Skin of body (tissue), 2 donors: ENCODE data around the gene TEN1. TPM values are rescaled to one million over a fixed set of nuclear protein-coding genes. Genes with fewer than 3 reads are reported as not detected.
"Not testable (repeated sequence)": the region's sequence is repeated elsewhere in the genome, so short reads cannot be mapped to it uniquely, and the experiment has no call there.

ENCODE experiments used
- DNase-seq: peaks from one replicate; lab custom pipeline; 2025; lab: John Stamatoyannopoulos, UW
- total RNA-seq: library from RNA; depleted of rRNA; stranded (reverse); fragments of >200 nt; gene quantifications from one replicate; pipeline ENCODE4 v1.2.3, GENCODE V29; 2014

Gene TEN1
- total RNA-seq, 1 donor from 2014 or later, result 16.0 TPM

DNA sequence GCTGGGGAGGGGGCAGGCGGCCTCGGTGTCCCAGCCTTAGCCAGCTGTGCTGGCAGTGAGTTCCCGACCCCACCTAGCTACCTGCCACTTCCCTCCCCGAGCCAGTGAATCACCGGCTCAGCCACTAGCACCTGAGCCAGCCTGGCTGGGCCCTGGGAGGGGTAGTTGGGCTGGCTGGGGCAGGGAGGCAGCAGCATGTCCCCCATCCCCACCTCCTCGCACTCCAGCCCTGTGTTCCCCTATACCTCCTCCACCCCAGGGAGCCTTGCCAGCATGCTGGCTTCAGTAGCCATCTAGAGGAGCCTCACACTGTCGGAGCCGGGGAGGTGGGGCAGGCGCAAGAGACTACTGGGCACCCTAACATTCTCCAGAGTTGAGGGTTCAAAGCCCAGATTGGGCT is 45.3 kb downstream of the TEN1 start:
- DNase-seq, result no peak

DNA sequence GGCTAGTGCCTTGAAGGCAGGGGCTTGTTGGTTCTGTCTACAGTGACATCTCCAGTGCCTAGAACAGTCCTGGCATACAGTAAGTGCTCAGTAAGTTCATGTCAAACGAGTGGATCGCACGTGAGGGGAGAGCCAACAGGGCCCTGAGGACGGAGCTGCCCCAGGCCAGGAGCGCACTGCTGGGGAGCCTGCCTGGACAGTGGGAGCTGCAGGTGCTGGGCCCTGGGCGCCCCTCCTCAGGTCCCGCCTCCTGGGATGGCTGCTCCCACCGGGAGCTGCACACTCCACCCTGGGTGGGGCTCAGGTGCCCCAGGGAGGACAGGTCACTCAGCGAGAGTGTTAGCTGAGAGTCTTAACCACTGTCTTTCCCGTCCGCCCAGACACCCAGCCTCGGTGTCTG is 46.3 kb downstream of the TEN1 start:
- DNase-seq, result no peak

DNA sequence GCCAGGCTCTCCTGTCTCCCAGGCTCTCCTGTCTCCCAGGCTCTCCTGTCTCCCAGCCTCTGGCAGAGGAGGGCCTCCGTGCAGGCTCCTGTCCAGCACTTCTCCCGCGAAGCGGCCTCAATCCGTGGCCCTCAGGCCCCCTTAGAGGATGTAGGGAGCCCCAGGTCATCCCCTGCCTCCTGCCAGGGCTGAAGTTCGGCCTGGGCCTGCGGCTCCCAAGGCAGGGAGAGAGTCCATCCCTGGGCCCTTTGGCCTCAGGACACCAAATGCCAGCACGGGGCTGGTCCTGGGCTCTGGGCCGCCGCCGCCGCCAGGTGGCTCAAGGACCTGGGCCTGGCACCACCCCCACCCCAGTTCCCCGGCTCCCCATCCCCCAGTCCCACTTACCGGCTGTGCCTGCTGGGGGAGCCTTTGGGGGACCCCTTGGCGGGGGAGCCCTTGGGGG is 47.7 kb downstream of the TEN1 start:
- no peak for DNase-seq

DNA sequence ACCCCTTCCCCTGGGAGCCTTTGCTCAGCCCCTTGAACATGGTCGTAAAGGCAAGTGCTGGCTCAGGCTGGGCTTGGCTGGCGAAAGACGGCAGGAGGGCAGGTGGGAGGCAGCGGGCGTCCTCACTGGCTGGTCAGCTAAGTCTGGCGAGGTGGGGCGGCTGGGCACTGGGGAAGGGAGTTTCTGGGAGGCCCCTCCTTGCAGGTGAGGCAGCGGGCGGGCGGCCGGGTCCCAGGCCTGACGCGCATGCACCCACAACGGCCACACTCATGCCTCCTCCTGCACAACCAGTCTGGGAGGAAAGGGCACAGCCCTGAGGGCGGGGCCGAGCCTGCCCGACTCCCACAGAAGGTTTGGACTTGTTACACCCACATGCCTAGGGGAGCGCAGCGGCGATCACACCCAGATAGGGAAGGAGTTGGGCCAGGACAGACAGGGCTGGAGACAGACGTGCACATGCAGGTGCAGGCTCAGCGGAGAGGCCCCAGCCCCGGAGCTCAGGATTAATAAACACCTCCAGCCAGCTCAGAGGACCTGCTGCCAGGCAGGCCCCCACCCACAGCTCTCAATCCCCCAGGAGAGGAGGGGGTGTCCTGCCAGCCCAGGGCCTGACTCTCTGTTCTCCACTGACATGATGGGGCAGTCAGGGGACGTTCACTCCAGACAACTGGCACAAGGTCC is 48.3 kb downstream of the TEN1 start, which contains the start of gene EVPL:
Gene EVPL (minus strand): TSS at position 148 of the 681 bp plus-strand sequence. CDS start 108 bp downstream, at position 40.
- DNase-seq, result no peak

DNA sequence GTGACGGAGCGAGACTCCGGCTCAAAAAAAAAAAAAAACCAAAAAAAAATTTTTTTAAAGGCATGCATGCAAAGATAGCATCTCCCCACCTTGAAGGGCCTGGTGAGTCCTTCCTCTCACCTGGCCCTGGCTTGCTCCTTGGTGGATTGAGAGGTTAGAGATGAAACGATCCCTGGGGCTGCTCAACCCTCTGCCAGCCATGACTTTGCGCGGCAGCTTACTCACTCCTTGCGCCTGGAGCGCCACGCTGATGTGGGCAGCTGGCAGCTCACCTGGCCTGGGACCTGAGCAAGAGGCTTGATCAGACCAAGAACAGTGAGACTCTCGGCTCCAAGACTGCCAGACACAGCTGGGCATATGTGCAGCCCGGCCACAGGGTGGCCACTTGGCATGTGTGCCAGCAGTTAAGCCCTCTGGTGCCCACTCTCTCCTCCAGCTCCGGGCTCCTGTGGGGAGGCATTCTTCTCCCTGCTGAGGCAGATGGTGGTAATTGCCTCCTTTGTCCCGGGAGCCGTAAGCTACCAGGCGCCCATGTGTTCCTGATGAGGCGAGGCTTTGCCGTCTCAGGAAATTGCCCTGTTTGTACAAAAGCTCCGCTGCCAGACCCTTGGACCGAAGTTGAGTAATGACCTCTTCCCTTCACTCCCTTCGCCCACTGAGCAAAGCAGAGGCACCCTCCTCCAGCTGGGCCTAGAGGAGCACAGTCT is 53.2 kb downstream of the TEN1 start:
- no peak for DNase-seq

DNA sequence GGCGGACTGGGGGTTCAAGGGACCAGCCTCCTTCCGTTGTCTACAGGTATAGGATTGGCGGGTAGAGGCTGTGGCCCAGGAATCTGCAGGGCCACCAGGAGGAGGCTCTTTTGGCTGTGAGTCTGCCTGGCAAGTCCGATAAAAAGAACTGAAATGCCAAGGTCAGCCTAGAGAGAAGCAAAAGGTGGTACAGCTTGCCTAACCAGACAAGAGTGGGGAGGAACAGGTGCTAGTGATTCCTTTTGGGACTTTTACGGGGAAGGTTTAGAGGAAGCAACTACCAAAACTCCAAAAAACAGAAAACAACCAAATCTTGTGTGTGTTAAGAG is 53.7 kb downstream of the TEN1 start:
- DNase-seq, result no peak

DNA sequence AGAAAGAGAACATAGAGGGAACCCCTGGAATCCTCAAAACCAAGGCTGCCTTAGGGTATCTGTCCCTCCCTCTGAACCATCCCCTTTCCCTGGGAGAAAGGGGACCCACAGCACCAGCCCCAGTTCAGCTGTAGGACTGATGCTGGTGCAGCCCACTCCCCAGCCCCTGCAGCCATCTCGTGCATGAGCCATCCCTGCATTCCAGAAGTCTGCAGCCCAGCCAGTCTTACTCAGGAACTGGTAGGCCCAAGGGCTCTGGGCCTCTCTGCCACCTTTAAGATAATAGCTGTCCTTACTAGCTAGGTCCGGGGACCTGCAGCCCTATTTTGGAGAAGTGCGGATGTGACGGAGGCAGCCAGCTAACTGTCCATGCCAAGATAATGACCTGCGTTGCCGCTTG is 54.1 kb downstream of the TEN1 start:
- DNase-seq, result no peak

DNA sequence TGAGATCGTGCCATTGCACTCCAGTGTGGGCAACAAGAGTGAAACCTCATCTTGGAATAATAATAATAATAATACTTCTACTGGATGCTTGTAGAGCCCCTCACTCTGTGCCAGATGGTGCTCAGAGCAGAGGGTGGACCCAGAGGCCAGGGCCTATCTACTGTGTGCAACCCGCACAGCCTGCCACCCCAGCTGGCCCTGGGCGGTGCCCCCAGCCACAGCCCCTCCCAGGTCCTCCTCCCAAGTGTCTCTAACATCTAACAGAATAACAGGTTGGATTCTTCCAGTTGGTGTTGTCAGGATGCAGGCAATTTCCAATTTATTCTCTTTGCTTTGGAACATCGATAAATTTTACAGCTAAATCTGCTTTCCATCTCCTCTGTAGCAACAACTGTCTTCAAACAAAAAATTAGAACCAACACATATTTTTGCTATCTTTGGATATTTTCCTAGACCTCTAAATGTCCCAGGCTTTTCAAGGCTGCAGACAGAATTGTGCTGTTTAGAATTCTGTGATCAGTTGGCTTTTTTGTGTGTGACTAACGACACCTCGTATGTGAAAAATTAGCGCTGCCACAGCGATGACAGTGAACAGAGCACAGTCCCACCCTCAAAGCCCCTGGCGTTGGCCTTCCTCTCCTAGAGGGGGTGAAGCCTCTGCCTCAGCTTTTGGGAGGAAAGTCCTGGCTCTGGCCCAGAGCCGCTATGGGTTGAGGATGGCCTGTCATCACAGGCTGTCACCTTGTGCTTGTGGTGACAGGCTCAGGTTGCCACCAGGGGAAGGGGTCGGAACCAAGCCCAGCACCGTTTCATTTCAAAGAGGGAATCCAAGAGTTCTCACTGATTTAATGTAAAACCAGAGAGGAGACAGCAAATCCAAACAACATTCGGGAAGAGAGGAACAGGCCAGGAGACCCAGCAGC is 55.6 kb downstream of the TEN1 start:
- no peak for DNase-seq

DNA sequence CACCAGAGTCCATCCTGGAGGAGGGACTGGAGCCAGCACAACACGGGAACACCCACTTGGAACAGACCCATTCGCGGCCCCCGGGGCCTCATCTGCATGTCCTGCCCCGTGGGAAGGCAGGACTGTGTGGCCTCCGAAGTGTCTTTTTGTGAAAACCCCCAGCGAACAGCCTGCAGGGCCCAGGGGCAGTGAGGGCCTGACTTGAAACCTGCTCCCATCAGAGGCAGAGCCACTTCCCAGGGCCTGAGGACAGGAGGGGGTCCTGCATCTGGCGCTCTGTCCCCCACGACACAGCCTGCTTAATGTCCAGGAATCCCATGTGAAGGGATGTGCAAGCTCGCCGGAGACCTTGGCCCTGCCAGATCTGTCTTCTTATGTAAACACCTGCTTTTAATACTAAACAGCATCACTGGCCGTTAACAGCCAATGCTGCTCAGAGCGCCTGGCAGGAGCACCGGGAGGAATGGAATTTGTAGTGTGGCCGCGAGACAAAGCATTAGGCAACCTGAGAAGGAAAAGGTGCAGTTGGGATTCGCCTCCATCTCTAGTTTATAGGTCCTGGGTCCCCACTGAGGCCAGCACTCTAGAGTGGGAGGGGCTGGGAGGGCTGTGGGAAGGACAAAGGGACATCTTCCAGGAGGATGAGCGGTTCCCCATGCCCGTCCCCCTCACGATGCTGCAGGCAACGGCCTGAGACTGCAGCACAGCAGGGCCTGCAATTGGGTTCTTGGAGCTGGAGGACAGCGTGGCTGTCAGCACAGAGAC is 57.6 kb downstream of the TEN1 start:
- DNase-seq, result no peak

DNA sequence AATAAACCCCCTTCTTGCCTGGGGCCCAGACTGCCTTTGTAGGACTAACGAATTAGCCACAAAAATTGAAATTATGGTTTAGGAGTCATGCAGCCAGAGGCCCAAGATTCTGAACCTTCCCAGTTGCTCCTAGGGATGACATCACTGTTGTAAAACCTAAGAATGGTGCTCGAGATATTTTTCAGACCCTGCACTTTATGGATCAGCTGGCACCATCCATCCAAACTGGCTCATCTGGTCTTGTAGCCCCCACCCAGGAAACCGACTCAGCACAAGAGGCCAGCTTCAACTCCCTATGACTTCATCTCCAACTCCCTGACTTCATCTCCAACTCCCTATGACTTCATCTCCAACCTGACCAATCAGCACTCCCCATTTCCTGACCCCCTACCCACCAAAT is 59.0 kb downstream of the TEN1 start:
- DNase-seq, result no peak

DNA sequence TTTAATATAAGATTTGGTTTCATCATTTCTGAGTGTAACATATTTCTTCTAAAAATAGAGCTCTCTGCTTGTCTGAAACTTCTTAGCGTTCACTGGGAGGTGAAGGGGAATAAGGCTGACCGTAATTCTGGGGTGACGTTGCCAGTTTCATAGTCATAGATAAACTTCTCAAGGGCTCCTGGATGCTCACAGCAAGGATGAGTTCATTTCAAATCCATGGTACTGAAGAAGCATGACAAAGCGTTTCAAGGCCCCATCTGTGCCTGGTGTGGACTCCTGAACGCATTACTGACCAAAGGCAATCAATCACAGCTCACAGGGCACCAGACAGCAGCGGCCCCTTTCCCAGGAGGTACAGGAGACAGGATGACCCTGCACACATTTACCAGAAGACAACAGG is 60.1 kb downstream of the TEN1 start:
- DNase-seq, result no peak

DNA sequence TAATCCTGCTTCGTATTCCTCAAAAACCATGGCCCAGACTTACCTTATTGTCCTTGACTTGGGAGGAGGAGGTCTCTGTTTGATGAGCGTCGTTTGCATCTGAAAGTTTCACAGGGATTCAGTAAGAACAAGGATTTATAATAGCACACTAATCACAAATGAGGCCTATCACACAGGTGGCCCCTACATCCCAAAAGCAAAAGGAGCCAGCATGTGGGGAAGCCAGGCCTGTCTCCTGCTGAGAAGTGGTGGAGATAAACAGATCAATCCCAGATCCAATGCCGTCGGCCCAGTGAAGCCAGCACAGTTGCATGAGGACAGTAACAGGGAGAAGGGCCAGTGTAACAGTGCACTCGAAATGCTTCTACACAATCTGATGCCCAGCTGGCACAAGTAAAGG is 61.3 kb downstream of the TEN1 start:
- DNase-seq, result no peak

DNA sequence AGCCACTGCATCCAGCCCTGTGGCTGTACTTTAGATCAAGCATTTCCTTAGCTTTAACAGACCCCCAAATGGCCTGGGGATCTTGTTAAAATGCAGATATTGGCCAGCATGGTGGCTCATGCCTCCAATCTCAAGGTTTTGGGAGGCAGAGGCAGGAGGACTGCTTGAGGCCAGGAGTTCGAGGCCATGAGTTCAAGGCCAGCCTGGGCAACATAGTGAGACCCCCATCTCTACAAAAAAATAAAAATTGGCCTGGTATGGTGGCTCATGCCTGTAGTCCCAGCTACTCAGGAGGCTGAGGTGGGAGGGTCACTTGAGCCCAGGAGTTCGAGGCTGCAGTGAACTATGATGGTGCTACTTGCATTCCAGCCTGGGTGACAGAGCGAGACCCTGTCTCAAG is 63.8 kb downstream of the TEN1 start:
- DNase-seq, result not testable (repeated sequence)

DNA sequence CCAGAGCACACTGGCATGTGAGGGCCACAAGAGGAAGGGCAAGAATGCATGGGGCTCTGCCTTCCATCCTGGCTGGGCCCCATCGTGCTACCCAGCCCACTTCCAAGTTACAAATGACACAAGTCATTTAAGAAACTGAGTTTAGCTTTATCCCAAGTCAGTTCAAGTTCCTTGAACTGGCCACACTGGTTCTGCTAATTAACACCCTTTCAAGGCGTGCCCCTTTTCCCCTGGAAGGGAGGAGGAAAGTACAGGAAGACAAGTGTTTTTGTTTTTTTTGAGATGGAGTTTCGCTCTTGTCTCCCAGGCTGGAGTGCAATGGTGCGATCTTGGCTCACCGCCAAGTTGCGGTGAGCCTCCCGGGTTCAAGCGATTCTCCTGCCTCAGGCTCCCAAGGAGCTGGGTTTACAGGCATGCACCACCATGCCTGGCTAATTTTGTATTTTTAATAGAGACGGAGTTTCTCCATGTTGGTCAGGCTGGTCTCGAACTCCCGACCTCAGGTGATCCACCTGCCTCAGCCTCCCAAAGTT is 65.5 kb downstream of the TEN1 start:
- DNase-seq, result not testable (repeated sequence)

DNA sequence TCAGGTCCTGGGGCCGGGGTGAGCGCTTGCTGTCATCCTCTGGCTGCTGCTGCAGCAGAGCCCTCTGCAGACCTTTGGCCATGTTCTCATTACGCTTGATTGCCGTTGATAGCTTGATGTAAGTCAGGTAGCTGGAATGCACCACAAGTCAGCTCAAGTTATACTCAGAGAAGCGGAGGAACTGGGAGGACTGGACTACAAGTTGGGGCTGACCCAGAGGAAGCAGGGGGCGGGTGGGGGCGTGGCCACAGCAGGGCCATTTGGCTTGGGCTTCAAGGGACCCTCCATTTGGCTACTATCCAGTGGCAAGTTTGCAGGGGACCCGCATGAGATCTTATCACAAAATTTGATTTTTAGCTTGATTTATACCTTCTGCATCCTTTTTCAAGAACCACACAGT is 67.0 kb downstream of the TEN1 start:
- no peak for DNase-seq

DNA sequence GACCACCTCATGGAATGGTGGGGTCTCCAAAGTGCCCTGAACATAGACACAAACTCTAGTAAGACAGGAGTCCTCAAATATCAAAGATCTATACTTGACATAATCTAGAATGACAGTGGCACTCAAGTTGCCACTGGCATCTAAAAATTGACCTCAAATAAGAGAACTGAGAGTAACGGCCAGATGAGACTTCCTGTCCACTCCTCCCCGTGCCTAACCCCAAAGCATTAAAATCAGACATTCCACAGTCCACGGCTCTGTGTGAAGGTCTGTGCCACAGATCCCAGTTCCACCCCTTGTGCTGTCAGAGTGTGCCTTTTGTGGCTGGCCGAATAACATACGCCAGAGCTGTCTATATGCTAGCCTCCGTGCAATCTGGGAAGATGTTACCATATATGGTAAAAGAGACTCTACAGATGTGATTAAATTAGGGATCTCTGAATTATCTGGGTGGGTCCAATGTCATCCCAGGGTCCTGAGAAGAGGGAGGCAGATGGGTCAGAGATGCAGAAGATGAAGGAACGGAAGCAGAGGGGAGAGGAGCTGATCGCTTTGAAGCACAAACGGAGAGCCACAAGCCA is 69.1 kb downstream of the TEN1 start:
- DNase-seq, result no peak

DNA sequence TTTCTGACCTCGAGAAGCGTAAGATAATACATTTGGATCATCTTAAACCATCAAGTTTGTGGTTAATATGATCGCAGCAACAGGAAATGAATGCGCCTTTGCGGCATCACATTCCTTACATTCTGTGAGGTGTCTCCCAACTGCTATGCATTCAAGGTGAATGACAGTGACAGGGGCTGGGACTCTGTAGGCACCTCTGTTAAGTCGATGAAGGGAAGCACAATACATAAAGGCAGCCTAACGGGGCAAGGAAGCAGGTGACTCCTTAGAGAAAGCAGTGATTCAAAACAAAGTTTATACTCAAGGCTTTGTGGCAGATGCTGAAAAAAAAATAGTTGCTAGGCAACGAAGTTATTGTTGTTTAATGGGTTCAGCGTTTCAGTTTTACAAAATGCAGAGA is 69.7 kb downstream of the TEN1 start:
- DNase-seq, result no peak

DNA sequence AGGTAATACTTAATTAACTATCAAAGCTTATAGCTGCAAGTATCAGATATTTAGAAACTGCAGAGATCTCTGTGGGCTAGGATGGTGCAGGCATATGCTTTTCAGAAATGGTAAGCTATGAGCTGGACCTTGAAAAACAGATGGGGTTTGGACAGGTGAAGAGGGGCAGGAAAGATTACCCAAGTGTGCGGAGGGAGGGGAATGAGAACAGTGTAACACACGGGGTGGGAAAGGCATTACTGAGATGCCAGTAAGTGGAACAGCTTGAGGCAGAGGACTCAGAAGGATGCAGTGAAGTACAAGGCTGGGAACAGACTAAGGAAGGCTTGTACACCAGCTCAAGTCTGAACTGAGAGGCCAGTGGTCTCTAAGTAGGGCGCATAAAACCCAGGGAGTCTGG is 70.2 kb downstream of the TEN1 start:
- DNase-seq, result no peak

DNA sequence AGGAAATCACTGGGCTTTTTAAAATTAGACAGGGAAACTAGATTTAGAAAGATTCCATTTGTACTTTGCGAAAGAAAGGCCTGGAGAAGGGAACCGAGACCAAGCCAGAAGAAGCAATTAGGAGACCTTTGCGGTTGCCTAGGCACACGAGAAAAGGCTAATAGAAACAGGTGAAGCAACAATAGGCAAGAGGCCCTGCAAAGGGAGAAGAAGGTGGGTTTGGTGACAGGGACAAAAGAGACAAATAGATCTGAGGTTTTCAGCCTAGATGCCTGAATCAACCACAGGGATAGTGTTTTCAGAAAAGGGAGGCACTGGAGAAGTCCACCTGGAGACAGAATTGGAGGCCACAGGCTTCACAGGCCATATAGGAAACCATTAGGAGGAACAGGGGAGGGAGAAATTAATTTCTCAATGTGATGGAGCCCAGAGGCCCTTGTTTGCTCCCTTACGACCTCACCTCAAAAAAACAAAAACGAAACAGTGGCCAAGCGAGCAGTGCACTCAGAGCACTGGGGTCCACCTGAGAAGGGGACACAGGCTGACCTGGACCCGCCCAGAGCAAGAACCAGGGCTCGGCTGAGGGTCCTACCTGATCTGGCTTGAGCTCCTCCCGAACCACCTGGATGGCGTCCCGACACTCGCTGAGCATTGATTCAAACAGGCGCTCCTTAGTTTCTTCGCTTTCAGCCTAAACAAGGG is 70.9 kb downstream of the TEN1 start:
- no peak for DNase-seq
